Neuronal stem cell (in vitro differentiated cells): ENCODE measurements around the gene ZNF232.
"Not testable (repeated sequence)": the region's sequence is repeated elsewhere in the genome, so short reads cannot be mapped to it uniquely, and the experiment has no call there.

Experiments used
- DNase-seq: peaks from one replicate; pipeline ENCODE4 v3.0.0-alpha.2; 2013; ENCODE audit warnings: low spot score
- H2AFZ ChIP-seq: one replicate; pipeline ENCODE4 v1.6.1; 2013; ENCODE audit warnings: mild to moderate bottlenecking, low read length, inconsistent platforms
- H2AK5ac ChIP-seq: 2 replicates; pipeline ENCODE4 v1.6.1; 2013; ENCODE audit warnings: low read depth, mild to moderate bottlenecking, inconsistent platforms, low read length, moderate library complexity, mixed read lengths
- H2BK120ac ChIP-seq: 2 replicates; pipeline ENCODE4 v1.6.1; 2013; ENCODE audit warnings: low read depth, mild to moderate bottlenecking, inconsistent platforms, low read length, moderate library complexity, mixed read lengths
- H2BK12ac ChIP-seq: one replicate; pipeline ENCODE4 v1.6.1; 2013; ENCODE audit warnings: low read length, inconsistent platforms
- H2BK15ac ChIP-seq: 2 replicates; pipeline ENCODE4 v1.6.1; 2013; ENCODE audit warnings: mild to moderate bottlenecking, low read length, inconsistent platforms, mixed read lengths
- H2BK5ac ChIP-seq: one replicate; pipeline ENCODE4 v1.6.1; 2013; ENCODE audit warnings: inconsistent platforms, mild to moderate bottlenecking, low read length, moderate library complexity
- H3K14ac ChIP-seq: one replicate; pipeline ENCODE4 v1.6.1; 2013; ENCODE audit warnings: low read length, inconsistent platforms
- H3K18ac ChIP-seq: 2 replicates; pipeline ENCODE4 v1.6.1; 2013; ENCODE audit warnings: low read length, inconsistent platforms
- H3K23ac ChIP-seq: 2 replicates; pipeline ENCODE4 v1.6.1; 2013; ENCODE audit warnings: low read depth, mild to moderate bottlenecking, mixed read lengths, low read length, inconsistent platforms; ENCODE audit not compliant: poor library complexity
- H3K27ac ChIP-seq: replicated peaks from 3 replicates; pipeline ENCODE4 v1.5.1; 2013; ENCODE audit warnings: low read length, inconsistent platforms
- H3K27me3 ChIP-seq, 3 experiments: 2 replicates each; pipeline ENCODE4 v1.6.1; 2013; ENCODE audit warnings: low read length in 3 of 3, mild to moderate bottlenecking in 2 of 3, inconsistent platforms in 1 of 3, low read depth in 1 of 3, mixed read lengths in 1 of 3, moderate library complexity in 1 of 3; ENCODE audit not compliant: control insufficient read depth in 3 of 3, insufficient read depth in 3 of 3
- H3K36me3 ChIP-seq, 2 donors: replicated peaks in 1 of 2; 2 replicates each; pipeline ENCODE4 v1.6.1; 2013; ENCODE audit warnings: low read length in 2 of 2; ENCODE audit not compliant: control insufficient read depth in 2 of 2, insufficient read depth in 2 of 2
- H3K4ac ChIP-seq: 2 replicates; pipeline ENCODE4 v1.6.1; 2013; ENCODE audit warnings: inconsistent platforms, mild to moderate bottlenecking, low read length, moderate library complexity
- H3K4me1 ChIP-seq, 2 donors: 1 replicate in 1 of 2; 2 replicates in 1 of 2; pipeline ENCODE4 v1.6.1; 2013; ENCODE audit warnings: low read length in 2 of 2, low read depth in 1 of 2; ENCODE audit not compliant: control insufficient read depth in 2 of 2, insufficient read depth in 1 of 2
- H3K4me2 ChIP-seq: one replicate; pipeline ENCODE4 v1.6.1; 2013; ENCODE audit warnings: mild to moderate bottlenecking, low read length, inconsistent platforms; ENCODE audit not compliant: insufficient read depth, poor library complexity, severe bottlenecking
- H3K4me3 ChIP-seq, 2 donors: 2 replicates each; pipeline ENCODE4 v1.5.1; 2013; ENCODE audit warnings: low read length in 2 of 2, mild to moderate bottlenecking in 2 of 2, inconsistent platforms in 1 of 2, moderate library complexity in 1 of 2
- H3K79me1 ChIP-seq: one replicate; pipeline ENCODE4 v1.6.1; 2013; ENCODE audit warnings: low read depth, mild to moderate bottlenecking, inconsistent platforms, low read length, moderate library complexity
- H3K9ac ChIP-seq: one replicate; pipeline ENCODE4 v1.6.1; 2013; ENCODE audit warnings: mild to moderate bottlenecking, low read depth, low read length, inconsistent platforms; ENCODE audit not compliant: poor library complexity
- H3K9me3 ChIP-seq, 2 donors: replicated peaks in 1 of 2; 2 replicates each; pipeline versions ENCODE3 to v1.6.1; 2013; ENCODE audit warnings: low read length in 2 of 2, mild to moderate bottlenecking in 2 of 2, inconsistent platforms in 1 of 2, low read depth in 1 of 2, mixed read lengths in 1 of 2, moderate library complexity in 1 of 2; ENCODE audit not compliant: control insufficient read depth in 2 of 2, insufficient read depth in 1 of 2
- H4K8ac ChIP-seq: one replicate; pipeline ENCODE4 v1.6.1; 2013; ENCODE audit warnings: low read depth, mild to moderate bottlenecking, inconsistent platforms, low read length, moderate library complexity
- H4K91ac ChIP-seq: one replicate; pipeline ENCODE4 v1.6.1; 2013; ENCODE audit warnings: low read length, low read depth, mild to moderate bottlenecking, inconsistent platforms; ENCODE audit not compliant: poor library complexity
- WGBS, 2 donors: extraction: QIAGEN DNeasy Blood & Tissue Kit; methylation state at CpG; one replicate each; pipeline ENCODE4 v1.1.7; 2013; ENCODE audit warnings: missing lambda C conversion rate in 2 of 2, mixed read lengths in 1 of 2; ENCODE audit not compliant: insufficient read length in 2 of 2, insufficient replicate concordance in 1 of 2; ENCODE audit errors: extremely low coverage in 2 of 2; 5-methylcytosine and 5-hydroxymethylcytosine counted together

Gene ZNF232

DNA sequence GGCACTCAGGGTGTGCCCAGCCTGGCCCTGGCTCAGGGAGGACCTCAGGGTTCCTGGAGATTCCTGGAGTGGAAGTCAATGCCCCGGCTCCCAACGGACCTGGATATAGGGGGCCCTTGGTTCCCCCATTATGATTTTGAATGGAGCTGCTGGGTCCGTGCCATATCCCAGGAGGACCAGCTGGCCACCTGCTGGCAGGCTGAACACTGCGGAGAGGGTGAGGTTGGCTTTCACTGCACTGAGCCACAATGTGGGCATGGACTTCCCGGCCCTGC, 27.7 kb upstream of the ZNF232 start:
- Histone ChIP-seq H3K4ac (no peak overlapping the region), H3K18ac (peak overlapping the region; percentile 38), H3K27ac (no peak overlapping the region), H2AK5ac (no peak overlapping the region), H3K27me3 (peaks cover 0 to under 1% (median 0%) of the 10 kb centered on the region in 3 experiments), H2BK120ac (no peak overlapping the region), H2BK15ac (no peak overlapping the region), H4K91ac (no peak overlapping the region), H2BK12ac (no peak overlapping the region), H4K8ac (no peak overlapping the region), H3K4me2 (no peak overlapping the region), H3K23ac (no peak overlapping the region), H2BK5ac (no peak overlapping the region), H3K36me3 (no peaks in the 10 kb centered on the region), H3K79me1 (no peaks in the 10 kb centered on the region), H3K14ac (peak overlapping the region; percentile 31), H3K4me1 (no peaks in the 10 kb centered on the region), H2AFZ (no peak overlapping the region), H3K4me3 (no peak overlapping the region), H3K9ac (no peak overlapping the region), H3K9me3 (no peaks in the 10 kb centered on the region)
- no peak for DNase-seq
- WGBS, 2 donors = no CpG with 5 or more reads among the region's 5 CpGs

DNA sequence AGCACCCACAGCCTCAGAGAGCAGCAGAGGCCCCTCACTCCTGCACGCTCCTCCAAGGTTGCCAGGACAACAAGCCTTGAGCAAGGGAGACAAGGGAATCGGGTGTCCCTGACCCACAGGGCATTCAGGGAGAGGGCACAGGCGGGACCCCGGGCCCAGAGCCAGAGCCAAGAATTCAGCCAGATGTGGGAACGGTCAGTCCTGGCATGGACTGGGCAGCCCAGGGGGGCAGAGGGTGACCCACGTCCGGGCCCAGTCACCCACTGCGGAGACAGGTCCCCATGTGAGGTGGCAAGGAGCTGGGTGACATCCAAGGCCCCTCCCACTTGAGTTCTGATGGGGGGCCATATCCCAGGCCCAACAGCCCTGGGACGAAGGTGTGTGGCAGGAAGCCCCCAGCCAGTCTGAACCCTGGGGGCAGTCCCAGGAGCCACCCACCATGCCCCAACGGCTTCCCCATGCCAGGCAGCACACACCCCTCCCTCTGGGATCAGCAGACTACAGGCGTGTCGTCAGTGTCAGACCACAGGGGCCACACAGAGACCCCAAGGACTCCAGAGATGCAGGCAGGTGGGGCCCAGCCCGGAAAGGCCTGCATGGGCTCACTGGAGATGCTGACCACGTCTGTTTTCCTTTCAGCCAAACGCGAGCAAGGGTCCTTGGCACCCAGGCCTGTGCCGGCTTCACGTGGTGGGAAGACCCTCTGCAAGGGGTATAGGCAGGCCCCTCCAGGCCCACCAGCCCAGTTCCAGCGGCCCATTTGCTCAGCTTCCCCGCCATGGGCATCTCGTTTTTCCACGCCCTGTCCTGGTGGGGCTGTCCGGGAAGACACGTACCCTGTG, 27.2 kb upstream of the ZNF232 start:
- no peak overlapping the region for H4K8ac ChIP-seq
- H2AK5ac ChIP-seq = peak overlapping the region; percentile 84
- no peak overlapping the region for H2BK15ac ChIP-seq
- no peak overlapping the region for H2AFZ ChIP-seq
- no peak overlapping the region for H2BK120ac ChIP-seq
- H4K91ac ChIP-seq = no peak overlapping the region
- peak overlapping the region; percentile 73 for H2BK12ac ChIP-seq
- DNase-seq = no peak
- H3K27ac ChIP-seq = no peak overlapping the region
- H3K14ac ChIP-seq = peak overlapping the region; percentile 31
- H3K4me1 ChIP-seq = no peaks in the 10 kb centered on the region
- peak overlapping the region; percentile 48 for H3K18ac ChIP-seq
- no peak overlapping the region for H3K23ac ChIP-seq
- H2BK5ac ChIP-seq = no peak overlapping the region
- no peak overlapping the region for H3K4me2 ChIP-seq
- H3K36me3 ChIP-seq = no peaks in the 10 kb centered on the region
- no peaks in the 10 kb centered on the region for H3K79me1 ChIP-seq
- H3K9me3 ChIP-seq = no peaks in the 10 kb centered on the region
- no CpG with 5 or more reads among the region's 24 CpGs for WGBS, 2 donors
- H3K9ac ChIP-seq = no peak overlapping the region
- peaks cover 0 to 4% (median 0%) of the 10 kb centered on the region in 3 experiments for H3K27me3 ChIP-seq
- H3K4ac ChIP-seq = no peak overlapping the region
- no peak overlapping the region for H3K4me3 ChIP-seq

DNA sequence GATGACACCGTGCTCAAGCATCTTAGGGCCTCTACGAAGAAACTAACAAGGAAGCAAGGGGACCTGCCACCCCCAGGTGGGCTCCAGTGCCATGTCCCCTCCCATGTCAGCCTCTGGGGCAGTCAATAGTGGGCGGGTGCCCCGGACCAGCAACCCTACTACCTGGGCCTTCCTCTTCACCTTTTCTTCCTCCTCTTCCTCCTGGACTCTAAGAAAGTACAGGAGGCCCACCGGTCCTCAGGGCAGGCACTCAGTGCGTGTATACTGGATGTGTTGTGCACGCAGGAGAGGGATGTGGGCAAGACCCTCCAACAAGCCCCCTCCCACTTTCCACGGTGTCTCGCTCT, 26.5 kb upstream of the ZNF232 start:
- H3K9me3 ChIP-seq, H3K36me3 ChIP-seq, H3K4me2 ChIP-seq, H3K9ac ChIP-seq, H3K79me1 ChIP-seq, DNase-seq, H3K14ac ChIP-seq, H3K27me3 ChIP-seq, H4K8ac ChIP-seq, H3K23ac ChIP-seq, H3K18ac ChIP-seq, H4K91ac ChIP-seq, H2AK5ac ChIP-seq, H2BK5ac ChIP-seq, H2AFZ ChIP-seq, H2BK12ac ChIP-seq, H2BK120ac ChIP-seq, H3K4me3 ChIP-seq, H3K4ac ChIP-seq, H3K27ac ChIP-seq, H3K4me1 ChIP-seq, H2BK15ac ChIP-seq: not testable (repeated sequence)
- WGBS, 2 donors = no CpG with 5 or more reads among the region's 9 CpGs

DNA sequence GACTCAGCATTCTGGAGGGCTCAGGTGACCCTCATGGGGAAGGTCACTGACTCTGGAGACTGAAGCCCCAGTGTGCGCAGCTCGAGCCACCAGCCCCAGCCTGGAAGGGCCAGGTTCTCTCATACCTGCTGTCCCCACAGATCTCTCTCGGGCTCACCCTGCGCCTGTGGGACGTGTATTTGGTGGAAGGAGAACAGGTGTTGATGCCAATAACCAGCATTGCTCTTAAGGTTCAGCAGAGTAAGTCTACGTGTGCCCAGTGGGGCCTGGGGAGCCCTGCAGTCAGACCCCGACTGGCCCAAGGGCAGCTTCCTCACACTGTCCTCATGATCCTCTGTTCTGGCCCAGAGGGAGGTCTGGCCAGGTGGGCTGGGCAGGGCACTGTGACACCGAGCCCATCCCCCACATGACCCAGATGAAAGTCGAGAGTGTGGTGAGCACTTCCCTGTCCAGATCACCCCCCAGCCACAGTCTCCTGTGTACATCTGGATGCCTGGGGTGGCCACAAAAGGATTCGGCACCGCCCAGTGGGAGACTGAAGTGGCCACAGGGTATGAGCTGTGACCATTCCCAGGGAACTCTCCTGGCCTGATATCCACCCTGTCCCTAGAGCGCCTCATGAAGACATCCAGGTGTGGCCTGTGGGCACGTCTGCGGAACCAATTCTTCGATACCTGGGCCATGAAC, 26.0 kb upstream of the ZNF232 start:
- not testable (repeated sequence) for H3K79me1 ChIP-seq, H3K27me3 ChIP-seq, H2BK120ac ChIP-seq, H2BK12ac ChIP-seq, H3K36me3 ChIP-seq, H2BK15ac ChIP-seq, H4K8ac ChIP-seq, DNase-seq, H2BK5ac ChIP-seq, H2AK5ac ChIP-seq, H3K18ac ChIP-seq, H3K9ac ChIP-seq, H3K4me2 ChIP-seq, H4K91ac ChIP-seq, H3K23ac ChIP-seq, H3K27ac ChIP-seq, H2AFZ ChIP-seq, H3K4me1 ChIP-seq, H3K9me3 ChIP-seq, H3K4ac ChIP-seq, H3K14ac ChIP-seq, H3K4me3 ChIP-seq
- WGBS, 2 donors = no CpG with 5 or more reads among the region's 15 CpGs
